CD4-positive, alpha-beta T cell (primary cell): ENCODE data around the gene RNF152. TPM values are rescaled to one million over a fixed set of nuclear protein-coding genes. Genes with fewer than 3 reads are reported as not detected.

Experiments used
- ATAC-seq: fragments of 200-7000 bp; cut with Tn5 transposase; one replicate; pipeline ENCODE4 v1.10.0; 2022; ENCODE audit warnings: mild to moderate bottlenecking; ENCODE audit not compliant: poor library complexity
- CTCF ChIA-PET: fragments of 350-600 bp; sonication (Branson Sonifier 250); formaldehyde crosslinking; loops from one replicate; lab custom pipeline; 2021; ENCODE audit warnings: antibody characterized with exemption, inconsistent platforms; lab: Charles Lee
- POLR2A ChIA-PET: fragments of 350-600 bp; sonication (Branson Sonifier 250); formaldehyde crosslinking; loops from one replicate; lab custom pipeline; 2021; ENCODE audit warnings: antibody characterized with exemption, inconsistent platforms; lab: Charles Lee
- DNase-seq, 14 experiments: peaks; one replicate each; pipeline ENCODE4 v3.0.0-alpha.2; 2013 to 2020; ENCODE audit warnings: mixed read lengths in 2 of 14
- H3K27ac ChIP-seq, 2 donors: one replicate each; pipeline versions ENCODE4 v1.5.1 to v1.7.0; 2013; ENCODE audit warnings: low read length in 2 of 2, low read depth in 1 of 2, mild to moderate bottlenecking in 1 of 2
- H3K27me3 ChIP-seq, 2 experiments: 1 replicate in 1 of 2; 2 replicates in 1 of 2; pipeline versions ENCODE4 v1.6.1 to v1.7.0; 2013; ENCODE audit warnings: low read length in 2 of 2, control low read depth in 1 of 2, mild to moderate bottlenecking in 1 of 2, moderate library complexity in 1 of 2; ENCODE audit not compliant: insufficient read depth in 2 of 2, control insufficient read depth in 1 of 2
- H3K36me3 ChIP-seq: one replicate; pipeline ENCODE4 v1.6.1; 2013; ENCODE audit warnings: low read length, control low read depth; ENCODE audit not compliant: insufficient read depth
- H3K4me1 ChIP-seq: one replicate; pipeline ENCODE4 v1.6.1; 2013; ENCODE audit warnings: low read length, control low read depth; ENCODE audit not compliant: insufficient read depth
- H3K4me3 ChIP-seq: one replicate; pipeline ENCODE4 v1.5.1; 2013; ENCODE audit warnings: mild to moderate bottlenecking, low read length, moderate library complexity
- H3K9me3 ChIP-seq, 2 experiments: 1 replicate in 1 of 2; 2 replicates in 1 of 2; pipeline versions ENCODE4 v1.6.1 to v1.7.0; 2013; ENCODE audit warnings: low read length in 2 of 2, mild to moderate bottlenecking in 2 of 2, control low read depth in 1 of 2, moderate library complexity in 1 of 2; ENCODE audit not compliant: control insufficient read depth in 1 of 2, insufficient read depth in 1 of 2
- H3K27ac Mint-ChIP-seq: one replicate; pipeline ENCODE4 v1.8.0; 2020; ENCODE audit warnings: mixed read lengths
- H3K27me3 Mint-ChIP-seq: one replicate; pipeline ENCODE4 v1.8.0; 2021; ENCODE audit warnings: mixed read lengths
- H3K36me3 Mint-ChIP-seq: one replicate; pipeline ENCODE4 v1.8.0; 2021; ENCODE audit warnings: low read depth, mixed read lengths
- H3K4me1 Mint-ChIP-seq: one replicate; pipeline ENCODE4 v1.8.0; 2021; ENCODE audit warnings: low read depth, mixed read lengths
- H3K4me3 Mint-ChIP-seq: one replicate; pipeline ENCODE4 v1.8.0; 2020; ENCODE audit warnings: mild to moderate bottlenecking, mixed read lengths
- H3K9me3 Mint-ChIP-seq: one replicate; pipeline ENCODE4 v1.8.0; 2020; ENCODE audit warnings: mixed read lengths
- intact Hi-C, 2 experiments: fragments of 100-400 bp; cut with DNase I in 1 of 2; cut with micrococcal nuclease in 1 of 2; formaldehyde crosslinking; loops; one replicate each; pipeline versions ENCODE4 v1.15.1 to v1.9.0; 2023 to 2025; cut with DNase I, micrococcal nuclease
- total RNA-seq, 174 experiments: library from RNA in 2 of 174; stranded (reverse) in 2 of 174; gene quantifications; one replicate each; pipeline ENCODE4 v1.2.3 and lab custom pipeline; 2021 to 2026
- TF ChIP-seq, protein P1 (sequence below): fragments of 200-600 bp; IDR thresholded peaks from one replicate; pipeline ENCODE4 v1.8.0; 2022; ENCODE audit warnings: antibody characterized with exemption, mild to moderate bottlenecking

Gene RNF152
- total RNA-seq, 2 experiments from 2014 or later, result 0.60 to 1.0 TPM

DNA sequence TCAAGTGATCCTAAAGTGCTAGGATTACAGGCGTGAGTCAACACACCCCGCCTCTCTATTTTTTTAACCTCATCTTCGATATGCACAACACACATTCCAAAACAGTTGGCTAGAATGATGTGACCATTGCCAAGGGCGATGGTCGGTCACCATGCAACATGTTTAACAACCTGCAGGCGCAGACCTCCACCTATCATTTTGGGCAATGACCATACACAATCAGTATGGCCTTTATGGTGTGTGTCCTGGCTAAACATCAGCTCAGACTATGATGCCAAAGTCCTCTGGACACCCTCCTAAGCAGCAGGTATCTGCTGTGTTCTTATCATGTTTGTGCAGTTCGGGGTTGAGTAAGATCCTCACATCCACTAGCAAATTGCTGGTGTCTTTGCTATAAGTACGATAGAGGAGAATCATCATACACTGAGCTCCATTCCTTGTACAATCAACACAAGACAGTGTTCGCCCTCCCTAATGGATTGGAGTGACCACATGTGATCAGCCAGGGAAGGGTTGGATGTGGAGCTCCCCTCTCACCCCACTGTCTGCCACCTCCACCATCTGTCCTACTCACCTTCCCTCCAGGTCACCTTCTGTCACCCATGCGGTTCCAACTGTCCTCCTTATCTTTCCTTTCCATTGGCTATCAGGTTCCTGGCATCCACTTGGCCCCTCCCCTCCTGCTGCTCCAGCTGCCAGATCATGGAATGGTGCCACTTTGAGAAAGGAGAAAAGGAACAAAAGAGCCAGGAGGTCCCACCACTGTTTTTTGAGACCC lies 7.9 kb upstream of the RNF152 start:
- H3K4me3 Mint-ChIP-seq, result no peak overlapping the region
- H3K4me1 Mint-ChIP-seq, result no peaks in the 10 kb centered on the region
- no peak for ATAC-seq
- no peaks in the 10 kb centered on the region for H3K36me3 Mint-ChIP-seq
- peaks cover 49% of the 10 kb centered on the region for H3K27me3 Mint-ChIP-seq
- DNase-seq, result no peak
- TF ChIP-seq, protein P1, sequence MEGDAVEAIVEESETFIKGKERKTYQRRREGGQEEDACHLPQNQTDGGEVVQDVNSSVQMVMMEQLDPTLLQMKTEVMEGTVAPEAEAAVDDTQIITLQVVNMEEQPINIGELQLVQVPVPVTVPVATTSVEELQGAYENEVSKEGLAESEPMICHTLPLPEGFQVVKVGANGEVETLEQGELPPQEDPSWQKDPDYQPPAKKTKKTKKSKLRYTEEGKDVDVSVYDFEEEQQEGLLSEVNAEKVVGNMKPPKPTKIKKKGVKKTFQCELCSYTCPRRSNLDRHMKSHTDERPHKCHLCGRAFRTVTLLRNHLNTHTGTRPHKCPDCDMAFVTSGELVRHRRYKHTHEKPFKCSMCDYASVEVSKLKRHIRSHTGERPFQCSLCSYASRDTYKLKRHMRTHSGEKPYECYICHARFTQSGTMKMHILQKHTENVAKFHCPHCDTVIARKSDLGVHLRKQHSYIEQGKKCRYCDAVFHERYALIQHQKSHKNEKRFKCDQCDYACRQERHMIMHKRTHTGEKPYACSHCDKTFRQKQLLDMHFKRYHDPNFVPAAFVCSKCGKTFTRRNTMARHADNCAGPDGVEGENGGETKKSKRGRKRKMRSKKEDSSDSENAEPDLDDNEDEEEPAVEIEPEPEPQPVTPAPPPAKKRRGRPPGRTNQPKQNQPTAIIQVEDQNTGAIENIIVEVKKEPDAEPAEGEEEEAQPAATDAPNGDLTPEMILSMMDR, result no peak
- Histone ChIP-seq H3K4me1 (no peaks in the 10 kb centered on the region), H3K27ac (no peak overlapping the region), H3K27me3 (peaks cover 7 to 17% of the 10 kb centered on the region in 2 experiments), H3K9me3 (no peaks in the 10 kb centered on the region), H3K36me3 (no peaks in the 10 kb centered on the region), H3K4me3 (no peak overlapping the region)
- no peak overlapping the region for H3K27ac Mint-ChIP-seq
- ChIA-PET CTCF (no interaction called here), POLR2A (no interaction called here)
- no peaks in the 10 kb centered on the region for H3K9me3 Mint-ChIP-seq
- intact Hi-C loops, result loop anchor here (5.0 kb wide), 3 partner anchors 232 to 1913 kb away; no protein-coding TSS in a partner anchor

DNA sequence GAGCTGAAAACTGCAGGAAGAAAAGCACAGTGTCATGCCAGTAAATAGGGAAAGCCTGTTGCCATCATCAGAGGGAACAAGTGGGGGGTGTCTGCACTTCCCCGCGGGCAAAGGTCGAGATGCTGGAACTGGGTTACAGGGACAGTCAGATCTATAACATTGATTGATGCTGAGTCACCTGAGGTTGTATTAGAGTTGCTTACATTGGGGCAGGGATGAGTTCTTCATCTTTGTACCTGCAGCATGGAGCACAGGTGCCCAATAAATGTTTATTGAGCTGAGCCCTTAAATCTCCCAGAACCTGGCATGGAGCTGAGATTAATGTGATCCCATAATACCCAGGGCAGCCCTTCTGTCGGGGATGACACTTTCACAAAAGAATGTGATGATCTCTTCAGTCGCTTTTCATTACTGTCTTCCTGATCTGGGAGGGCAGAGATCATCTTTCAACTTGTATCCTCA lies 5.9 kb upstream of the RNF152 start:
- Histone ChIP-seq H3K27ac (no peak overlapping the region), H3K4me3 (no peak overlapping the region), H3K4me1 (peaks cover 9% of the 10 kb centered on the region), H3K36me3 (no peaks in the 10 kb centered on the region), H3K27me3 (peaks cover 13 to 23% of the 10 kb centered on the region in 2 experiments), H3K9me3 (no peaks in the 10 kb centered on the region)
- POLR2A ChIA-PET, result no interaction called here
- intact Hi-C loops, result no loop called here
- TF ChIP-seq, protein P1, result no peak
- Mint-ChIP-seq H3K27ac (no peak overlapping the region), H3K27me3 (peaks cover 50% of the 10 kb centered on the region), H3K4me1 (no peaks in the 10 kb centered on the region), H3K9me3 (no peaks in the 10 kb centered on the region), H3K36me3 (no peaks in the 10 kb centered on the region), H3K4me3 (no peak overlapping the region)
- DNase-seq, result no peak
- no peak for ATAC-seq
- CTCF ChIA-PET, result no interaction called here

DNA sequence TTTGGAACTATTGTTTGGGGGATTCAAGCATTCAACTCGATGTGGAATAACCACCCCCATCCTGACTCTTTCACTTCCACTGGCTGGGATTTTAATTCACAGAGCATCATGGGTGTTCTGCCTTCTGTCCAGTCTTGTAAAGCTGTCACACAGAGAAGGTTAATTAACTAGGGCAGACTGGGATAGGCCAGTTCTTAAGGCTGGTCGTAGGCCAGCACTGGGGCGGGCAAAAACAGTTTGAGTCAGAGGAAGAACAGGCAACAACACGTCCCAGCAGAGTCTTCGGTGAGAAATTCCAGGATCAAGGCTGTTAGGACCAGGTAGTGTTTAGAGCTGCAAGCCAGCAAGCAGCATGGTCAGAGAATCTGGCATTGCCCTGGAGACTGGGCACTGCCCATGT lies 4.0 kb upstream of the RNF152 start:
- no peak overlapping the region for H3K27ac ChIP-seq
- POLR2A ChIA-PET, result no interaction called here
- H3K4me1 ChIP-seq, result peaks cover 20% of the 10 kb centered on the region
- peak overlapping the region; percentile 26 for H3K4me3 Mint-ChIP-seq
- peaks cover 58% of the 10 kb centered on the region for H3K27me3 Mint-ChIP-seq
- H3K36me3 Mint-ChIP-seq, result peaks cover 12% of the 10 kb centered on the region
- H3K9me3 ChIP-seq, result peaks cover 0 to 11% of the 10 kb centered on the region in 2 experiments
- H3K27ac Mint-ChIP-seq, result no peak overlapping the region
- H3K27me3 ChIP-seq, result peaks cover 23 to 28% of the 10 kb centered on the region in 2 experiments
- intact Hi-C loops, result no loop called here
- CTCF ChIA-PET, result no interaction called here
- DNase-seq, result no peak
- no peak overlapping the region for H3K4me3 ChIP-seq
- TF ChIP-seq, protein P1, result no peak
- no peaks in the 10 kb centered on the region for H3K36me3 ChIP-seq
- no peak for ATAC-seq
- H3K4me1 Mint-ChIP-seq, result peaks cover 14% of the 10 kb centered on the region
- H3K9me3 Mint-ChIP-seq, result no peaks in the 10 kb centered on the region
